ENCODE results near the gene CNGA2. TPM values are rescaled to one million over a fixed set of nuclear protein-coding genes. Genes with fewer than 3 reads are reported as not detected.

CNGA2 gene
- total RNA-seq, 2 donors from 2014 or later = not detected

GRCh38 chrX:151737494-151737893 is 2.9 kb downstream of the CNGA2 start:
- intact Hi-C loops (cut with DNase I) = no loop called here
- Histone ChIP-seq H3K9me3 (no peaks in the 10 kb centered on the region), H3K27ac (no peak overlapping the region), H3K4me1 (no peaks in the 10 kb centered on the region), H3K4me3 (no peak overlapping the region), H3K27me3 (no peaks in the 10 kb centered on the region), H3K36me3 (replicated peaks in 1 of 2; ENCODE audit: insufficient read depth in 1 of 2, low read depth in 2 of 2) (no peaks in the 10 kb centered on the region)
- TF ChIP-seq CTCF (IDR thresholded peaks at IDR 0.05) (no peak), POLR2A (IDR thresholded peaks at IDR 0.05) (no peak)
- no peak for ATAC-seq
- 41 to 73% methylated on average over 3 to 4 of the region's 5 CpGs for WGBS, 2 donors
- DNase-seq = no peak

GRCh38 chrX:151738751-151739150 is 4.2 kb downstream of the CNGA2 start:
- H3K4me1 ChIP-seq = no peaks in the 10 kb centered on the region
- H3K27me3 ChIP-seq = no peaks in the 10 kb centered on the region
- no peak for TF ChIP-seq POLR2A (IDR thresholded peaks at IDR 0.05)
- no peak for TF ChIP-seq CTCF (IDR thresholded peaks at IDR 0.05)
- no peak overlapping the region for H3K4me3 ChIP-seq
- 60% methylated on average over 5 of the region's 7 CpGs; no CpG with 5 or more reads in 1 of the 2 donors for WGBS, 2 donors
- H3K36me3 ChIP-seq (replicated peaks in 1 of 2; ENCODE audit: insufficient read depth in 1 of 2, low read depth in 2 of 2) = no peaks in the 10 kb centered on the region
- no peaks in the 10 kb centered on the region for H3K9me3 ChIP-seq
- DNase-seq (no peak), ATAC-seq (no peak)
- no peak overlapping the region for H3K27ac ChIP-seq
- intact Hi-C loops (cut with DNase I) = no loop called here

- Histone ChIP-seq H3K9me3 (no peaks in the 10 kb centered on the region), H3K4me3 (no peak overlapping the region), H3K27ac (no peak overlapping the region), H3K36me3 (replicated peaks in 1 of 2; ENCODE audit: insufficient read depth in 1 of 2, low read depth in 2 of 2) (no peaks in the 10 kb centered on the region), H3K4me1 (no peaks in the 10 kb centered on the region), H3K27me3 (no peaks in the 10 kb centered on the region)
- ATAC-seq (no peak), DNase-seq (no peak)
- TF ChIP-seq POLR2A (IDR thresholded peaks at IDR 0.05) = no peak
- WGBS, 2 donors = 66 to 75% methylated on average over 3 to 4 of the region's 4 CpGs
- intact Hi-C loops (cut with DNase I) = no loop called here
These were observed 7.1 kb downstream of the CNGA2 start for GRCh38 chrX:151741606-151742005.

GRCh38 chrX:151742311-151742710 is 7.8 kb downstream of the CNGA2 start:
- H3K27ac ChIP-seq = no peak overlapping the region
- intact Hi-C loops (cut with DNase I) = no loop called here
- no peaks in the 10 kb centered on the region for H3K9me3 ChIP-seq
- no peaks in the 10 kb centered on the region for H3K36me3 ChIP-seq (replicated peaks in 1 of 2; ENCODE audit: insufficient read depth in 1 of 2, low read depth in 2 of 2)
- no peaks in the 10 kb centered on the region for H3K27me3 ChIP-seq
- no peak overlapping the region for H3K4me3 ChIP-seq
- DNase-seq = no peak
- H3K4me1 ChIP-seq = no peaks in the 10 kb centered on the region
- 66% methylated on average over 4 of the region's 5 CpGs; no CpG with 5 or more reads in 1 of the 2 donors for WGBS, 2 donors
- no peak for TF ChIP-seq POLR2A (IDR thresholded peaks at IDR 0.05)
- TF ChIP-seq CTCF (IDR thresholded peaks at IDR 0.05) = no peak
- ATAC-seq = no peak

GRCh38 chrX:151743651-151744470 is 9.3 kb downstream of the CNGA2 start:
- Histone ChIP-seq H3K36me3 (replicated peaks in 1 of 2; ENCODE audit: insufficient read depth in 1 of 2, low read depth in 2 of 2) (no peaks in the 10 kb centered on the region), H3K27ac (no peak overlapping the region), H3K9me3 (no peaks in the 10 kb centered on the region), H3K27me3 (no peaks in the 10 kb centered on the region), H3K4me1 (no peaks in the 10 kb centered on the region), H3K4me3 (no peak overlapping the region)
- WGBS, 2 donors = 81 to 88% methylated on average over 16 to 18 of the region's 21 CpGs
- no peak for DNase-seq
- intact Hi-C loops (cut with DNase I) = no loop called here
- no peak for ATAC-seq
- no peak for TF ChIP-seq CTCF (IDR thresholded peaks at IDR 0.05)
- no peak for TF ChIP-seq POLR2A (IDR thresholded peaks at IDR 0.05)
